Astrocyte (in vitro differentiated cells and primary cell): ENCODE data around the gene DIAPH1. TPM values are rescaled to one million over a fixed set of nuclear protein-coding genes. Genes with fewer than 3 reads are reported as not detected.
A peak's percentile ranks its signal among the peaks of the same experiment; 100 is the strongest.

ENCODE experiments used
- DNase-seq: peaks from one replicate; pipeline ENCODE4 v3.0.0-alpha.2; 2010; ENCODE audit warnings: low read depth
- FAIRE-seq: peaks from 2 replicates; lab custom pipeline; 2011; peaks lifted over from hg19 to GRCh38; lab: Jason Lieb, UNC
- H2AFZ ChIP-seq: 2 replicates; pipeline ENCODE4 v1.6.0; 2012; ENCODE audit warnings: low read depth, low read length, inconsistent platforms
- H3K27ac ChIP-seq: 2 replicates; pipeline ENCODE4 v1.5.1; 2011; ENCODE audit warnings: low read depth, low read length, inconsistent platforms
- H3K27me3 ChIP-seq: 2 replicates; pipeline ENCODE4 v1.6.0; 2011; ENCODE audit warnings: low read length, inconsistent platforms; ENCODE audit not compliant: insufficient read depth
- H3K36me3 ChIP-seq: 2 replicates; pipeline ENCODE4 v1.5.1; 2011; ENCODE audit warnings: low read length, inconsistent platforms; ENCODE audit not compliant: insufficient read depth
- H3K4me1 ChIP-seq: 2 replicates; pipeline ENCODE4 v1.5.1; 2011; ENCODE audit warnings: low read length, inconsistent platforms; ENCODE audit not compliant: insufficient read depth
- H3K4me2 ChIP-seq: 2 replicates; pipeline ENCODE4 v1.6.0; 2012; ENCODE audit warnings: low read length, inconsistent platforms
- H3K4me3 ChIP-seq: 2 replicates; pipeline ENCODE4 v1.5.1; 2011; ENCODE audit warnings: low read depth, mild to moderate bottlenecking, low read length, inconsistent platforms; ENCODE audit not compliant: insufficient read depth
- H3K79me2 ChIP-seq: 2 replicates; pipeline ENCODE4 v1.6.0; 2012; ENCODE audit warnings: mild to moderate bottlenecking, low read length, inconsistent platforms; ENCODE audit not compliant: insufficient read depth
- H3K9ac ChIP-seq: 2 replicates; pipeline ENCODE4 v1.6.0; 2012; ENCODE audit warnings: mild to moderate bottlenecking, low read length, inconsistent platforms
- H3K9me3 ChIP-seq: 2 replicates; pipeline ENCODE4 v1.5.1; 2012; ENCODE audit warnings: low read depth, mild to moderate bottlenecking, low read length, inconsistent platforms; ENCODE audit not compliant: insufficient read depth
- H4K20me1 ChIP-seq: 2 replicates; pipeline ENCODE4 v1.6.0; 2012; ENCODE audit warnings: low read length, inconsistent platforms; ENCODE audit not compliant: insufficient read depth
- H3K27ac Mint-ChIP-seq: one replicate; pipeline ENCODE4 v1.8.0; 2021; ENCODE audit warnings: mild to moderate bottlenecking, mixed read lengths; ENCODE audit not compliant: unreplicated experiment
- H3K27me3 Mint-ChIP-seq: one replicate; pipeline ENCODE4 v1.8.0; 2021; ENCODE audit warnings: low read depth, mixed read lengths; ENCODE audit not compliant: unreplicated experiment
- H3K36me3 Mint-ChIP-seq: one replicate; pipeline ENCODE4 v1.8.0; 2021; ENCODE audit warnings: low read depth, mixed read lengths; ENCODE audit not compliant: unreplicated experiment
- H3K4me1 Mint-ChIP-seq: one replicate; pipeline ENCODE4 v1.8.0; 2021; ENCODE audit warnings: low read depth, mixed read lengths; ENCODE audit not compliant: unreplicated experiment
- H3K4me3 Mint-ChIP-seq: one replicate; pipeline ENCODE4 v1.8.0; 2021; ENCODE audit warnings: mild to moderate bottlenecking, moderate library complexity, mixed read lengths; ENCODE audit not compliant: unreplicated experiment
- H3K9me3 Mint-ChIP-seq: one replicate; pipeline ENCODE4 v1.8.0; 2021; ENCODE audit warnings: mild to moderate bottlenecking, mixed read lengths; ENCODE audit not compliant: unreplicated experiment
- CTCF ChIP-seq: IDR thresholded peaks from 2 replicates; pipeline ENCODE4 v1.5.1; 2011; ENCODE audit warnings: low read depth, mild to moderate bottlenecking, inconsistent platforms, low read length, moderate library complexity; ENCODE audit not compliant: insufficient read depth
- EZH2 ChIP-seq: IDR thresholded peaks from 2 replicates; pipeline ENCODE4 v1.6.1; 2012; ENCODE audit warnings: mild to moderate bottlenecking, low read length, inconsistent platforms; ENCODE audit not compliant: insufficient read depth
- total RNA-seq: library from RNA; stranded (reverse); gene quantifications from 2 replicates; pipeline ENCODE4 v1.2.1, GENCODE V29; 2021

DIAPH1 gene
- total RNA-seq, 1 donor from 2014 or later = 78.8 TPM

- H3K27me3 ChIP-seq = no peaks in the 10 kb centered on the region
- H4K20me1 ChIP-seq = peaks cover 90% of the 10 kb centered on the region
- Mint-ChIP-seq H3K9me3 (no peaks in the 10 kb centered on the region), H3K36me3 (peaks cover 35% of the 10 kb centered on the region), H3K4me1 (peaks cover 32% of the 10 kb centered on the region), H3K27ac (no peak overlapping the region), H3K4me3 (no peak overlapping the region), H3K27me3 (no peaks in the 10 kb centered on the region)
- H3K79me2 ChIP-seq = peaks cover 81% of the 10 kb centered on the region
- DNase-seq (no peak), FAIRE-seq (no peak)
- TF ChIP-seq CTCF (no peak), EZH2 (no peak)
- H3K36me3 ChIP-seq = no peaks in the 10 kb centered on the region
- peak overlapping the region; percentile 83 for H3K4me2 ChIP-seq
- no peak overlapping the region for H2AFZ ChIP-seq
- H3K4me3 ChIP-seq = no peak overlapping the region
- peaks cover 23% of the 10 kb centered on the region for H3K4me1 ChIP-seq
- no peak overlapping the region for H3K27ac ChIP-seq
- no peak overlapping the region for H3K9ac ChIP-seq
- no peaks in the 10 kb centered on the region for H3K9me3 ChIP-seq
These were observed 134.9 kb downstream of the DIAPH1 start for GRCh38 chr5:141483902-141484301.

- H3K4me1 Mint-ChIP-seq = peaks cover 25% of the 10 kb centered on the region
- no peak overlapping the region for H3K27ac ChIP-seq
- H2AFZ ChIP-seq = no peak overlapping the region
- H3K79me2 ChIP-seq = peaks cover 74% of the 10 kb centered on the region
- peaks cover 28% of the 10 kb centered on the region for H3K36me3 Mint-ChIP-seq
- no peak overlapping the region for H3K27ac Mint-ChIP-seq
- H3K4me2 ChIP-seq = peak overlapping the region; percentile 30
- H3K9me3 Mint-ChIP-seq = peaks cover 4% of the 10 kb centered on the region
- H3K4me1 ChIP-seq = peaks cover 38% of the 10 kb centered on the region
- FAIRE-seq (no peak), DNase-seq (no peak)
- H3K9ac ChIP-seq = no peak overlapping the region
- peaks cover 78% of the 10 kb centered on the region for H4K20me1 ChIP-seq
- H3K36me3 ChIP-seq = no peaks in the 10 kb centered on the region
- TF ChIP-seq EZH2 (no peak), CTCF (no peak)
- no peaks in the 10 kb centered on the region for H3K9me3 ChIP-seq
- H3K27me3 Mint-ChIP-seq = no peaks in the 10 kb centered on the region
- no peaks in the 10 kb centered on the region for H3K27me3 ChIP-seq
- H3K4me3 Mint-ChIP-seq = peak overlapping the region; percentile 68
- H3K4me3 ChIP-seq = no peak overlapping the region
These were observed 139.0 kb downstream of the DIAPH1 start for GRCh38 chr5:141479776-141480175.

GRCh38 chr5:141478321-141478945 is 140.4 kb downstream of the DIAPH1 start:
- TF ChIP-seq CTCF (peak; percentile 23), EZH2 (no peak)
- Histone ChIP-seq H3K4me1 (peaks cover 35% of the 10 kb centered on the region), H2AFZ (no peak overlapping the region), H3K9ac (peak overlapping the region; percentile 90), H3K36me3 (no peaks in the 10 kb centered on the region), H3K27me3 (no peaks in the 10 kb centered on the region), H3K79me2 (peaks cover 63% of the 10 kb centered on the region), H4K20me1 (peaks cover 74% of the 10 kb centered on the region), H3K4me3 (peak overlapping the region; percentile 87), H3K4me2 (peak overlapping the region; percentile 99), H3K27ac (no peak overlapping the region), H3K9me3 (no peaks in the 10 kb centered on the region)
- DNase-seq (peak; percentile 44), FAIRE-seq (no peak)
- peaks cover 4% of the 10 kb centered on the region for H3K9me3 Mint-ChIP-seq
- H3K4me3 Mint-ChIP-seq = peak overlapping the region; percentile 64
- H3K27ac Mint-ChIP-seq = no peak overlapping the region
- H3K36me3 Mint-ChIP-seq = peaks cover 28% of the 10 kb centered on the region
- peaks cover 14% of the 10 kb centered on the region for H3K4me1 Mint-ChIP-seq
- no peaks in the 10 kb centered on the region for H3K27me3 Mint-ChIP-seq
